HUES64 (cell line): ENCODE data around the gene DUSP15.

Source experiments
- H3K27ac ChIP-seq: 2 replicates; pipeline ENCODE4 v1.7.0; 2013; ENCODE audit warnings: low read depth, low read length, inconsistent platforms
- H3K27me3 ChIP-seq: 2 replicates; pipeline ENCODE4 v1.6.1; 2013; ENCODE audit warnings: mild to moderate bottlenecking, low read length; ENCODE audit not compliant: insufficient read depth
- H3K36me3 ChIP-seq: 2 replicates; pipeline ENCODE4 v1.6.1; 2013; ENCODE audit warnings: mild to moderate bottlenecking, low read length; ENCODE audit not compliant: insufficient read depth
- H3K4me1 ChIP-seq: 2 replicates; pipeline ENCODE4 v1.6.1; 2013; ENCODE audit warnings: mild to moderate bottlenecking, low read length, moderate library complexity; ENCODE audit not compliant: insufficient read depth
- H3K4me3 ChIP-seq: 2 replicates; pipeline ENCODE4 v1.5.1; 2013; ENCODE audit warnings: mild to moderate bottlenecking, low read length, moderate library complexity
- H3K9ac ChIP-seq: 2 replicates; pipeline ENCODE4 v1.6.1; 2013; ENCODE audit warnings: mild to moderate bottlenecking, low read depth, low read length
- H3K9me3 ChIP-seq: 2 replicates; pipeline ENCODE4 v1.6.1; 2013; ENCODE audit warnings: low read depth, low read length; ENCODE audit not compliant: insufficient read depth
- WGBS: fragments of 150-250, 120-280 bp; methylation state at CpG from one replicate; pipeline ENCODE4 v1.1.7; 2013; ENCODE audit warnings: missing lambda C conversion rate; 5-methylcytosine and 5-hydroxymethylcytosine counted together

Gene DUSP15

DNA sequence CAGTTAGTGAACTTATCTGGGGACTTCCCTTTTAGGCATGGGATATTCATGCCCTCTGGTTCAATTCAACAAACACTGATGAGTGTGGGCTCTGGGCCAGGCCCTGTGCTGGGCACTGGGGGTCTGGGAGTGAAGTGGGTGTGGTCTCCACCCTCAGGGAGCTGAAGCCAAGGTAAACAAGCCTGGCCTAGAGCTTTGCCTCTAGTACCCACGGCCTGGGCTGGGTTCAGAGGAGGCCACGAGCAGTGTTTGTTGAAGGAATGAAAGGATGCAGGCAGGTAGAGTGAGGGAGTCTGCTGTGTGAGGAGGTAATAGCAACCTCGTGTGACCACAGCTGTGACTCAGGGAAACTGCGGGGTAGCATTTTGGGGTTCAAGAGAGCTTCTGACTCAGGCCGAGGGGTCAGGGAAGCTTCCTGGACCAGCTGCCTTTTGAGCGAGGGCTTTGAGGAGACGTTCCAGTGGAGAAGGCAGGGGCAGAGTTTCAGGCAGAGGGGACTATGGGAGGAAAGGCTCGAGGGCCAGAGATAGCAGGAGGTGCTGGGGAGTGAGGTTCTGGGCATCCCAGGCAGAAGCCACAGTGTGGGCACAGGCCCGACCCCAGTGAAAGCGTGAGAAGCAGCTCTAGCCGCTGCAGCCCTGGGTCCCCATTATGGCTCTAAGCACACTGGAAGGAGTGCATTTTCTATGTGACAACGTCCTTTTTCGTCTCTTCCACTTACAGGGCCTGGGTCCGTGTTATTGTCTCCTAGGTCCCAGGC lies 45.6 kb downstream of the DUSP15 start:
- Histone ChIP-seq H3K9me3 (no peaks in the 10 kb centered on the region), H3K27me3 (no peaks in the 10 kb centered on the region), H3K9ac (no peak overlapping the region), H3K27ac (no peak overlapping the region), H3K4me1 (no peaks in the 10 kb centered on the region), H3K36me3 (no peaks in the 10 kb centered on the region), H3K4me3 (no peak overlapping the region)
- WGBS = 87% methylated on average over 14 of the region's 14 CpGs

DNA sequence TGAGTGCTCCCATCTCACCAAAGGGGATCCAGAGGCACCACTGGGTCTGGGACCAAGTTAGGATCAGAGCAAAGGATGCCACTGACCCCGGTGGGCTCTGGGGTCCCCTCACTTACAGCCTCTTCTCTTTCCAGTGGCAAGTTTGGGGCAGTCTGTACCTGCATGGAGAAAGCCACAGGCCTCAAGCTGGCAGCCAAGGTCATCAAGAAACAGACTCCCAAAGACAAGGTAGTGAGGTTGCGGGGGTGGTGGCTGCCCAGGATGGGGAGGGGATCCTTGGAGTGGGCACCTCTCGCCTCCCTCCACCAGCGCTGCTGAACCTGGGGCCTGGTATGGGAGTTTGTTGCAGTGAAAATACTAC lies 46.2 kb downstream of the DUSP15 start:
- no peak overlapping the region for H3K9ac ChIP-seq
- H3K27ac ChIP-seq = no peak overlapping the region
- H3K36me3 ChIP-seq = no peaks in the 10 kb centered on the region
- no peak overlapping the region for H3K4me3 ChIP-seq
- H3K9me3 ChIP-seq = no peaks in the 10 kb centered on the region
- no peaks in the 10 kb centered on the region for H3K4me1 ChIP-seq
- 90% methylated on average over 4 of the region's 4 CpGs for WGBS
- no peaks in the 10 kb centered on the region for H3K27me3 ChIP-seq

- H3K9me3 ChIP-seq = no peaks in the 10 kb centered on the region
- no peaks in the 10 kb centered on the region for H3K4me1 ChIP-seq
- no peaks in the 10 kb centered on the region for H3K27me3 ChIP-seq
- H3K4me3 ChIP-seq = no peak overlapping the region
- no peak overlapping the region for H3K27ac ChIP-seq
- H3K36me3 ChIP-seq = no peaks in the 10 kb centered on the region
- WGBS = 80% methylated on average over 14 of the region's 14 CpGs
- H3K9ac ChIP-seq = no peak overlapping the region
Observed at GRCh38 chr20:31823360-31824124, 46.8 kb downstream of the DUSP15 start.

DNA sequence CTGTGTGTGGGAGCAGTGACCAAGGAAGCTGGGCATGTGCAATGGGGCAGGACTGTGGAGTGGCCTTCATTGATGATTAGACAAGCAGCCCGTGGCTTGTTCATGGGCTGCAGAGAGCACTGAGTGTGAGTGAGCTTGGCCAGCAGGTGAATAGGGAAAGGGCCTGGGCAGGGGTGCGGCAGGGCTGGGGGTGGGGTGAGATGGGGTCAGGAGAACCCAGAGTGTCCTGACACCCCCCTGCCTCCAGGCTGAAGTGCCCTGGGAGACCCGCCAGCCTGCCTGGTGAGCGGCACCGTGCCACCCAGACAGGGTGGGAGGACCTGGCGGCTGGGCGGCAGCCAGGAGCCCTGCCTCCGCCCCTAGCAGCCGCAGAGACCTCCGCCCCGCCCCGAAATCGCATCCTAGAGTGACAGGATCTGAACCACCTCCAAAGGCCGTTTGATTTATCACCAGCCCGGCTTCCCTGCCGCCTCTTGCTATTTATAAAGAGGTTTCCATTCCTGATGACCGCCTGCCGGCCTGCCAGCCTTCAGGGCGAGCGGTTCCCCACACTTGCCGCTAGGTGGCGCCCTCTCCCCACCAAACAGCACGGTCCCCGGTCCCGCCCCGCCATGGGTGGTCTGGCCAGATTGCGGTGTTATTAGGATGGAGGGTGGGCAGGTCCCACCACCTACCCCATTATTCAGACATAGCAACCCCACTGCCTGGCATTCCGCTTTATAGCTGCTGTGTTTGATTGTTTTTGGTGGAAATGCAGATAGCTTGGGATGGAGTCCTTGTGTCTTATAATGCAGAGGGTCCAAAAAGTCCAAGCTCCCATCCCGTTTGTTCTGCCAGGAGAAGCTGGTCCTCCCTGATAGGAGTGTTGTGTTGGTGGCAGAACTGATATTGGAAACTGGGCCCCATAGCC lies 47.7 kb downstream of the DUSP15 start:
- no peak overlapping the region for H3K27ac ChIP-seq
- WGBS = 18% methylated on average over 25 of the region's 29 CpGs
- no peaks in the 10 kb centered on the region for H3K27me3 ChIP-seq
- H3K9ac ChIP-seq = no peak overlapping the region
- no peaks in the 10 kb centered on the region for H3K9me3 ChIP-seq
- H3K4me1 ChIP-seq = no peaks in the 10 kb centered on the region
- H3K36me3 ChIP-seq = no peaks in the 10 kb centered on the region
- no peak overlapping the region; the same call in 1 of the 2 replicates for H3K4me3 ChIP-seq

GRCh38 chr20:31821427-31821826 lies 48.9 kb downstream of the DUSP15 start:
- Histone ChIP-seq H3K36me3 (no peaks in the 10 kb centered on the region), H3K9ac (no peak overlapping the region), H3K4me1 (no peaks in the 10 kb centered on the region), H3K27me3 (no peaks in the 10 kb centered on the region), H3K27ac (no peak overlapping the region), H3K4me3 (no peak overlapping the region), H3K9me3 (no peaks in the 10 kb centered on the region)
- 80% methylated on average over 5 of the region's 5 CpGs for WGBS

DNA sequence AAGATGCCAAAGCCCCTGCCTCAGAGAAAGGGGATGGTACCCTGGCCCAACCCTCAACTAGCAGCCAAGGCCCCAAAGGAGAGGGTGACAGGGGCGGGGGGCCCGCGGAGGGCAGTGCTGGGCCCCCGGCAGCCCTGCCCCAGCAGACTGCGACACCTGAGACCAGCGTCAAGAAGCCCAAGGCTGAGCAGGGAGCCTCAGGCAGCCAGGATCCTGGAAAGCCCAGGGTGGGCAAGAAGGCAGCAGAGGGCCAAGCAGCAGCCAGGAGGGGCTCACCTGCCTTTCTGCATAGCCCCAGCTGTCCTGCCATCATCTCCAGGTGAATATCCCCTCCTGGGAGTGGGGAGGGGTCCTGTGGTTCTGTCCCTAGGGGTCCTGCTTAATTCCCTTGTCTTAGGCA lies 50.1 kb downstream of the DUSP15 start:
- Histone ChIP-seq H3K27me3 (no peaks in the 10 kb centered on the region), H3K9me3 (no peaks in the 10 kb centered on the region), H3K4me1 (peaks cover 3% of the 10 kb centered on the region; the same call in 1 of the 2 replicates), H3K9ac (no peak overlapping the region), H3K36me3 (no peaks in the 10 kb centered on the region), H3K27ac (no peak overlapping the region), H3K4me3 (no peak overlapping the region)
- 86% methylated on average over 6 of the region's 6 CpGs for WGBS

- Histone ChIP-seq H3K36me3 (no peaks in the 10 kb centered on the region), H3K9me3 (no peaks in the 10 kb centered on the region), H3K4me1 (peaks cover 7% of the 10 kb centered on the region; the same call in 1 of the 2 replicates), H3K4me3 (no peak within 1 kb of the TSS), H3K27me3 (no peaks in the 10 kb centered on the region), H3K27ac (no peak within 1 kb of the TSS), H3K9ac (no peak within 1 kb of the TSS)
- 84% methylated on average over 16 of the region's 16 CpGs for WGBS
Observed at GRCh38 chr20:31819083-31819784, 51.1 kb downstream of the DUSP15 start, which contains the start of gene MYLK2. MYLK2 (plus strand) TSS chr20:31819356; CDS start chr20:31819581, 225 bp downstream.

- Histone ChIP-seq H3K4me3 (no peak overlapping the region), H3K9ac (no peak overlapping the region), H3K27ac (no peak overlapping the region), H3K36me3 (no peaks in the 10 kb centered on the region), H3K9me3 (no peaks in the 10 kb centered on the region), H3K4me1 (peaks cover 7% of the 10 kb centered on the region; the same call in 1 of the 2 replicates), H3K27me3 (no peaks in the 10 kb centered on the region)
- WGBS = 91% methylated on average over 8 of the region's 8 CpGs
Observed at GRCh38 chr20:31818376-31818908, 51.9 kb downstream of the DUSP15 start.

DNA sequence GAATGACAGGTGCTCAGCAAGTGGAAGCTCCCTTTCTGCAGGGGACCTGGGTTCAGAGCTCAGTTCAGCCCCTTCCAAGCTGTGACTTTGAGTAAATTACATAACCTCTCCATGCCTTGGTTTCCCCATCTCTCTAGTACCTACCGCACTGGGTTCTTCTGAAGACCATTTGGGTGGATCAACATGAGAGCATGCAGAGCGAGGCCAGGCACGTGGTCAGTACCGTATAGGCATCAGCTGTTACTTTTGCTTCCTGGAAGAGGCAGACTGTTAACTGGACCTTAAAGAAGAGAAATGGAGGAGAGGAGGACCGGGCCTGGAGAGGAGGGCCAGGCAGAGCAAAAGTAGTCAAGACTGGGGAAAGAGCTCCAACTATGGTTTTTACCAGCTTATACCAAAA lies 52.9 kb downstream of the DUSP15 start:
- Histone ChIP-seq H3K27me3 (no peaks in the 10 kb centered on the region), H3K9ac (no peak overlapping the region), H3K9me3 (no peaks in the 10 kb centered on the region), H3K27ac (no peak overlapping the region), H3K4me1 (peaks cover 7% of the 10 kb centered on the region; the same call in 1 of the 2 replicates), H3K4me3 (no peak overlapping the region), H3K36me3 (no peaks in the 10 kb centered on the region)
- 95% methylated on average over 5 of the region's 5 CpGs for WGBS

- WGBS = 84% methylated on average over 5 of the region's 5 CpGs
- Histone ChIP-seq H3K36me3 (no peaks in the 10 kb centered on the region), H3K27me3 (no peaks in the 10 kb centered on the region), H3K4me1 (peaks cover 7% of the 10 kb centered on the region; the same call in 1 of the 2 replicates), H3K4me3 (no peak overlapping the region), H3K9me3 (no peaks in the 10 kb centered on the region), H3K9ac (no peak overlapping the region), H3K27ac (no peak overlapping the region)
Observed at GRCh38 chr20:31816221-31816620, 54.1 kb downstream of the DUSP15 start.
